HepG2 (cell line): ENCODE data around the gene LRRC73. TPM values are rescaled to one million over a fixed set of nuclear protein-coding genes. Genes with fewer than 3 reads are reported as not detected.

Experiments
- ARID4A ChIP-seq: sonication (generic); formaldehyde crosslinking; IDR thresholded peaks from 2 replicates; pipeline ENCODE4 v1.5.0; 2020; ENCODE audit warnings: mild to moderate bottlenecking, missing genetic modification reagents, borderline replicate concordance
- HBP1 ChIP-seq: IDR thresholded peaks from 2 replicates; pipeline ENCODE4 v1.6.1; 2016; ENCODE audit warnings: low read depth, control low read depth
- MXD4 ChIP-seq: IDR thresholded peaks from 2 replicates; pipeline ENCODE4 v1.6.1; 2016; ENCODE audit warnings: mild to moderate bottlenecking, missing biosample characterization, missing genetic modification reagents
- RAD51 ChIP-seq: fragments of 450-650 bp; IDR thresholded peaks from 2 replicates; pipeline ENCODE4 v1.6.1; 2016; ENCODE audit warnings: borderline replicate concordance
- RNF219 ChIP-seq: sonication (generic); formaldehyde crosslinking; IDR thresholded peaks from 2 replicates; pipeline ENCODE4 v1.5.0; 2020; ENCODE audit warnings: mild to moderate bottlenecking, missing genetic modification reagents
- ZBTB8A ChIP-seq: sonication (generic); formaldehyde crosslinking; IDR thresholded peaks from 2 replicates; pipeline ENCODE4 v1.4.0; 2020; ENCODE audit warnings: mild to moderate bottlenecking, low read depth, missing genetic modification reagents, borderline replicate concordance
- ZFP36L1 ChIP-seq: sonication (generic); formaldehyde crosslinking; IDR thresholded peaks from 2 replicates; pipeline ENCODE4 v1.8.0; 2022; ENCODE audit warnings: mild to moderate bottlenecking, missing genetic modification reagents, moderate library complexity
- ZNF124 ChIP-seq: sonication (generic); formaldehyde crosslinking; IDR thresholded peaks from 2 replicates; pipeline ENCODE4 v1.4.0; 2020; ENCODE audit warnings: missing genetic modification reagents
- ZNF441 ChIP-seq: sonication (generic); formaldehyde crosslinking; IDR thresholded peaks from 2 replicates; pipeline ENCODE4 v1.7.0; 2021; ENCODE audit warnings: missing genetic modification reagents, borderline replicate concordance
- ZNF576 ChIP-seq: sonication (generic); formaldehyde crosslinking; IDR thresholded peaks from 2 replicates; pipeline ENCODE4 v1.4.0; 2020; ENCODE audit warnings: mild to moderate bottlenecking, missing genetic modification reagents
- ZNF687 ChIP-seq: sonication (generic); formaldehyde crosslinking; IDR thresholded peaks from 2 replicates; pipeline ENCODE4 v1.5.1; 2020; ENCODE audit warnings: mild to moderate bottlenecking, missing genetic modification reagents, moderate library complexity
- ZNF784 ChIP-seq: sonication (generic); formaldehyde crosslinking; IDR thresholded peaks from 2 replicates; pipeline ENCODE4 v1.5.1; 2020; ENCODE audit warnings: missing genetic modification reagents, mild to moderate bottlenecking, borderline replicate concordance
- ZNF788 ChIP-seq: sonication (generic); formaldehyde crosslinking; IDR thresholded peaks from 2 replicates; pipeline ENCODE4 v1.5.0; 2020; ENCODE audit warnings: mild to moderate bottlenecking, missing genetic modification reagents, borderline replicate concordance
- polyA plus RNA-seq, 8 experiments: library from polyadenylated mRNA; depleted of rRNA in 3 of 8; stranded (reverse) in 7 of 8; unstranded in 1 of 8; fragments of >200 nt; fragmentation: Illumina TruSeq in 4 of 8; extraction: Trizol in 4 of 8; gene quantifications; 2 replicates each; pipeline versions ENCODE4 v1.2.1 to v1.2.3, GENCODE V29; 2011 to 2016; ENCODE audit warnings: low read depth in 4 of 8, missing spikeins in 1 of 8, mixed read lengths in 1 of 8; ENCODE audit not compliant: insufficient read depth in 1 of 8
- total RNA-seq, 5 experiments: library from RNA; depleted of rRNA; stranded (reverse); fragments of >200 nt; fragmentation: Illumina TruSeq; extraction: Trizol; gene quantifications; 2 replicates each; pipeline ENCODE4 v1.2.3, GENCODE V29; 2016; ENCODE audit warnings: low read depth in 1 of 5

The LRRC73 gene
- total and polyA plus RNA-seq, 2 of the 13 experiments (the other 11 are each of a cell fraction or from before 2014, with no cell fraction given): 0.11 to 0.12 TPM

- peak; percentile 58; the same call in 1 of the 2 replicates for TF ChIP-seq ARID4A
- TF ChIP-seq ZNF576 (CRISPR knock-in tag): no peak
- TF ChIP-seq ZNF788 (CRISPR knock-in tag): peak; percentile 47; the same call in 1 of the 2 replicates
- TF ChIP-seq ZNF124 (CRISPR knock-in tag): peak; percentile 59; the same call in 1 of the 2 replicates
- TF ChIP-seq ZFP36L1 (CRISPR knock-in tag): no peak
- TF ChIP-seq RNF219 (CRISPR knock-in tag): no peak
- TF ChIP-seq HBP1 (CRISPR knock-in tag): peak; percentile 66; the same call in 1 of the 2 replicates
- no peak for TF ChIP-seq ZNF441 (CRISPR knock-in tag)
- peak; percentile 84 for TF ChIP-seq ZNF687 (CRISPR knock-in tag)
- TF ChIP-seq ZNF784 (CRISPR knock-in tag): peak; percentile 55; the same call in 1 of the 2 replicates
- TF ChIP-seq RAD51: no peak
- peak; percentile 57 for TF ChIP-seq MXD4 (CRISPR knock-in tag)
- no peak for TF ChIP-seq ZBTB8A (CRISPR knock-in tag)
These were observed 13.6 kb downstream of the LRRC73 start (continued) for GRCh38 chr6:43496370-43497128.
